Ascending aorta (tissue), 2 donors: ENCODE measurements around the gene RBM19. TPM values are rescaled to one million over a fixed set of nuclear protein-coding genes. Genes with fewer than 3 reads are reported as not detected.

Source experiments
- DNase-seq, 2 donors: peaks; one replicate each; pipeline ENCODE4 v3.0.0-alpha.2; 2019; ENCODE audit warnings: low spot score in 2 of 2
- H3K27ac ChIP-seq, 2 donors: fragments of 200-600 bp; sonication (generic); one replicate each; pipeline ENCODE4 v1.5.1; 2016 to 2017; ENCODE audit warnings: mild to moderate bottlenecking in 1 of 2
- H3K27me3 ChIP-seq: fragments of 200-600 bp; sonication (generic); one replicate; pipeline ENCODE4 v1.5.1; 2017
- H3K36me3 ChIP-seq, 2 donors: fragments of 200-600 bp; sonication (generic); one replicate each; pipeline ENCODE4 v1.5.1; 2016
- H3K4me1 ChIP-seq, 2 donors: fragments of 200-600 bp; sonication (generic); one replicate each; pipeline ENCODE4 v1.5.1; 2016 to 2017; ENCODE audit warnings: mild to moderate bottlenecking in 1 of 2
- H3K4me3 ChIP-seq, 2 donors: fragments of 200-600 bp; sonication (generic); one replicate each; pipeline ENCODE4 v1.5.1; 2016 to 2017; ENCODE audit warnings: mild to moderate bottlenecking in 1 of 2
- H3K9me3 ChIP-seq, 2 donors: fragments of 200-600 bp; sonication (generic); one replicate each; pipeline ENCODE4 v1.5.1; 2016
- CTCF ChIP-seq, 3 experiments: fragments of 200-600 bp in 2 of 3; fragments of 450-650 bp in 1 of 3; sonication (generic) in 2 of 3; IDR thresholded peaks; one replicate each; pipeline ENCODE4 v1.5.1; 2016 to 2019; ENCODE audit warnings: antibody characterized with exemption in 3 of 3, mild to moderate bottlenecking in 1 of 3, moderate library complexity in 1 of 3
- intact Hi-C: fragments of 100-400 bp; cut with DNase I; formaldehyde crosslinking; loops from one replicate; pipeline ENCODE4 v1.15.1; 2023
- total RNA-seq: library from RNA; depleted of rRNA; stranded (reverse); fragments of >200 nt; gene quantifications from one replicate; pipeline ENCODE4 v1.1.0, GENCODE V29; 2016

RBM19 gene
- total RNA-seq, 1 donor from 2014 or later, result 22.8 TPM

DNA sequence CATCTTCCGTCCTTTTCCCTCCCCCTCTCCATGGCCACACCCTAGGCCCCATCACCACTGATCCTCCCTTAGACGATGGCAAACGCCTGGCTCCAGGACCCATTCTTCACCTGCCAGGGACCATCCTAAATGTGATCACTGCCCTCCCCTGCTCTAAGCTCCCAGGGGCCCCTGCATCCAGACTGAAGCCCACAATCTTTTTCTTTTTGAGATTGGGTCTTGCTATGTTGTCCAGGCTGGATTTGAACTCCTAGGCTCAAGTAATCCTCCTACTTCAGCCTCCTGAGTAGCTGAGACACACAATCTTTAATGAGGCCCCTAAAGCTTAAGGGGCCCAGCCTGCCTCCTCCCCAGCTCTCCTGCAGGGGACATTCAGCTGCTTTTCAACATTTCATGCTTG, 15.3 kb downstream of the RBM19 start:
- peaks cover 63 to 92% of the 10 kb centered on the region in 2 donors for H3K36me3 ChIP-seq
- H3K4me1 ChIP-seq, result no peaks in the 10 kb centered on the region
- no peak overlapping the region for H3K27ac ChIP-seq
- H3K4me3 ChIP-seq, result no peak overlapping the region
- TF ChIP-seq CTCF (IDR thresholded peaks at IDR 0.05), result no peak
- intact Hi-C loops, result no loop called here
- H3K9me3 ChIP-seq, result no peaks in the 10 kb centered on the region
- H3K27me3 ChIP-seq, result no peaks in the 10 kb centered on the region
- DNase-seq, result no peak

DNA sequence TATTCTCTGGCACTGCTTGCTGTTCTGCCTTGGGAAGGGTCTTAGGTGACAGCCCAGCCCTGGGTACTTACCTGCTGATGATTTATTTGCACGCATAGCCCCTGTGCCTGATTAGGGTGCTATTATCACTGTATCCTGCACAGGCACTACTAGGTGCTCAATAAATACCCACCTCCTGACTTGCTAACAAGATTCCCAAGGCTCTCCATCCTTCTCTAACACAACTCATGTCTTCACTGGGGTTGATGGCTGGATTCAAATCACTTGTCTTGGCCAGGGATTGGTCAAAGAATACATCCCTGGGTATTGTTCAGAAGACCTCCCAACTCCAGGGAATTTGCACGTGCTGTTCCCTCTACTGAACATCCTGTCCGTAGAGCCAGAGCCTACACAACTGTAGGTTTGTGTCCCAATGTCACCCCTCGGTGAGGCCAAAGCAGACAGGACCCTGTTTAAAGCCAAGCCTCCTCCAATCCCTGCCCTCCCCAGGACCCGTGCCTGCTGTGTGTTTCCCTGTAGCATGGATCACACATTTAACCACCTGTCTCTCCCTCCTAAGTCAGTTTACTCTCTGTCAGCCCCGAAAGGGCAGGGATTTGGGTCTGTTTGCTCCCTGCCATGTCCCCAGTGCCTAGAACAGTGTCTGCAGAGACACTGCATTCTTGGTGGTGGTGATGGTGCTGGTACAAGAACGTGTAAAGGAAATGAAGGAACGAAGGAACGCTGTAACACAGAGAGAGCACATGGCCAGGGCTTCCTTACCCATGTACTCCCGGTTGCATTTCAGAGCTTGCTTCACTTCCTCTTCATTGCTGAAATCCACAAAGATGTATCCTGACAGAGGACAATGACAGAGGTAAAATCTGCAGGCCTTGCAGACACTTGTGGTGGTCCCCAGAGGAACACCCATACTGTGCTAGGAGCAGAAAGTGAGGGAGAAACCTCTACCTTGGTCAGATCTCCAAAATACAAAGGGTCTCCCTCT, 16.5 kb downstream of the RBM19 start:
- Histone ChIP-seq H3K4me3 (no peak overlapping the region), H3K4me1 (no peaks in the 10 kb centered on the region), H3K27me3 (no peaks in the 10 kb centered on the region), H3K36me3 (peaks cover 64 to 90% of the 10 kb centered on the region in 2 donors), H3K27ac (no peak overlapping the region), H3K9me3 (no peaks in the 10 kb centered on the region)
- TF ChIP-seq CTCF (IDR thresholded peaks at IDR 0.05), result no peak
- no peak for DNase-seq
- intact Hi-C loops, result no loop called here

DNA sequence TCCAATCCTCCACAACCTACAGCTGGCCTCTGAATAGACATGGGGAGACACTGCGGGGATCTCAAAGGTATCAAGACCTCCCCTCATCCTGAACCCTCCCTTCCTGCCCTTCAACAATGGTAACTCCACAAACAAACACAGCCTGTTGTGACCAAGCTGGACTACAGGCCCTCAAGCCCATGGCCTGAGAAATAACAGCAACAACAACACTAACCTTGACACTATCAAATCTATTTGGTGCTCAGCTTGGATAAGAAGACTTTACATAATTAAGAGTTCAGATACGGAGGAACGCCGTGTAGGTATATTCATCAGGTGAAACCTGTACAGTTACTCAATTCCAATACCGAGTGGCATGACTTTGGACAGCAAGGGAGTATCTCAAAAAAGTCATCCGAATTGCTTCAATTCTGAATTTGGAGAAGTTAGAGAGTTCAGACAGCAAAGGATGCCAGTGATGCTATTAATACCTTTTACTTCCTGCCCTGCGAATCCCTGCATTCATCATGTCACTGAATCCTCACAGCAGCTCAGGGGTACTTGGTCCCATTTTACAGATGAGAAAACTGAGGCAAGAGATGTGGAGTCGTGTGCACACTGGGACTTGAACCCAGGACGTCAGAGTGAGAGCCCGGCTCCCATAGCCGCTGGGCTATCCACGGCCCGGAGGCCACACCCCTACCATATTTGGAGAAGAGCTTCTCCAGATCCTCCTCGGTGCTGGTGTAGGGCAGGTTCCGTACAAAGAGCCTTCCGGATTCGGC, 17.8 kb downstream of the RBM19 start:
- no peak overlapping the region for H3K27ac ChIP-seq
- H3K36me3 ChIP-seq, result peaks cover 62 to 88% of the 10 kb centered on the region in 2 donors
- H3K27me3 ChIP-seq, result no peaks in the 10 kb centered on the region
- DNase-seq, result no peak
- no peak overlapping the region for H3K4me3 ChIP-seq
- intact Hi-C loops, result no loop called here
- H3K4me1 ChIP-seq, result no peaks in the 10 kb centered on the region
- TF ChIP-seq CTCF (IDR thresholded peaks at IDR 0.05), result no peak
- no peaks in the 10 kb centered on the region for H3K9me3 ChIP-seq

- no peak for DNase-seq
- H3K27me3 ChIP-seq, result no peaks in the 10 kb centered on the region
- no peak for TF ChIP-seq CTCF (IDR thresholded peaks at IDR 0.05)
- no peak overlapping the region for H3K4me3 ChIP-seq
- peaks cover 77 to 86% of the 10 kb centered on the region in 2 donors for H3K36me3 ChIP-seq
- no peaks in the 10 kb centered on the region for H3K4me1 ChIP-seq
- H3K9me3 ChIP-seq, result no peaks in the 10 kb centered on the region
- intact Hi-C loops, result no loop called here
- no peak overlapping the region for H3K27ac ChIP-seq
Measured at GRCh38 chr12:113946175-113946574, 19.9 kb downstream of the RBM19 start.

GRCh38 chr12:113945174-113946173, 20.7 kb downstream of the RBM19 start:
- Histone ChIP-seq H3K9me3 (no peaks in the 10 kb centered on the region), H3K27ac (no peak overlapping the region), H3K36me3 (peaks cover 82 to 88% of the 10 kb centered on the region in 2 donors), H3K4me3 (no peak overlapping the region), H3K27me3 (no peaks in the 10 kb centered on the region), H3K4me1 (no peaks in the 10 kb centered on the region)
- intact Hi-C loops, result no loop called here
- DNase-seq, result no peak
- no peak for TF ChIP-seq CTCF (IDR thresholded peaks at IDR 0.05)
